22Rv1 (cell line): ENCODE results near the gene MMAB.

Experiments used
- CTCF ChIP-seq: fragments of 450-650 bp; IDR thresholded peaks from 2 replicates; pipeline ENCODE4 v1.5.1; 2017; ENCODE audit warnings: mild to moderate bottlenecking
- ZFX ChIP-seq: fragments of 450-650 bp; IDR thresholded peaks from 2 replicates; pipeline ENCODE4 v1.6.1; 2017; ENCODE audit warnings: antibody characterized with exemption, borderline replicate concordance

DNA sequence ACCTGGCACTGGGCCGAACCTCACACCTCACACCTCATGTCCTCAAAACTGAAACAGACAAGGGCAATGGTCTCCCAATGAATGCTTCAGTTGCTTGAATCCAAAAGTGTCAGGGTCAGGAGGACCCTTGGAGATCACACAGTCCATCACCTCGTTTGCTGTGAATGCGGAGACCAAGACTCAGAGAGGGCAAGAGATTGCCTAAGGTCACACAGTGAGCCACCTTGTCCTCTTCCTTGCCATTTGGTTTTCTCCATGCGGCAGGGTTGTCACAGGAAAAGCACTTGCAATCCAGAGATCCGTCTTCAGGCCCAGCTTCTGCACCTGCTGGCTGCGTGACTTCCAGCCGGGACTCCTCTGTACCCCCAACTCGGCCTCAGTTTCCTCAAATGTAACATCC lies 28.3 kb upstream of the MMAB start:
- TF ChIP-seq CTCF (no peak), ZFX (no peak)
